HEK293 (cell line): Measurements from ENCODE around the gene FAM229B.

Experiments
- CTCF ChIA-PET: fragments of 350-600 bp; formaldehyde crosslinking; extraction: SDS; loops from one replicate; lab custom pipeline; 2021; ENCODE audit warnings: antibody characterized with exemption; lab: Yijun Ruan, JAX
- POLR2A ChIA-PET: fragments of 300-600 bp; formaldehyde crosslinking; extraction: SDS; loops from one replicate; lab custom pipeline; 2020; ENCODE audit warnings: antibody characterized with exemption, inconsistent platforms; lab: Yijun Ruan, JAX
- H3K27ac ChIP-seq: fragments of 200-500 bp; sonication (Bioruptor generic); 2 replicates; pipeline ENCODE4 v1.5.1; 2014; ENCODE audit warnings: low read depth, low read length, control low read depth, inconsistent platforms; ENCODE audit errors: extremely low read depth
- H3K36me3 ChIP-seq, 2 experiments: fragments of 200-500 bp in 1 of 2; sonication (Bioruptor generic) in 1 of 2; 1 replicate in 1 of 2; 2 replicates in 1 of 2; pipeline ENCODE4 v1.5.1; 2014 to 2017; ENCODE audit warnings: inconsistent platforms in 2 of 2, low read length in 2 of 2; ENCODE audit not compliant: control insufficient read depth in 2 of 2, insufficient read depth in 1 of 2
- H3K4me1 ChIP-seq: fragments of 200-500 bp; sonication (Bioruptor generic); 2 replicates; pipeline ENCODE4 v1.5.1; 2014; ENCODE audit warnings: mild to moderate bottlenecking, low read length, inconsistent platforms; ENCODE audit not compliant: control insufficient read depth, insufficient read depth
- H3K4me3 ChIP-seq: 2 replicates; pipeline ENCODE4 v1.5.1; 2011; ENCODE audit warnings: low read depth, mild to moderate bottlenecking, control low read depth, low read length, moderate library complexity
- H3K9me3 ChIP-seq: fragments of 200-500 bp; sonication (Bioruptor generic); 2 replicates; pipeline ENCODE4 v1.5.1; 2014; ENCODE audit warnings: low read depth, low read length, inconsistent platforms; ENCODE audit not compliant: control insufficient read depth, insufficient read depth
- HOXD13 ChIP-seq: sonication (generic); formaldehyde crosslinking; IDR thresholded peaks from 2 replicates; pipeline ENCODE4 v1.8.0; 2022; ENCODE audit warnings: missing genetic modification reagents, borderline replicate concordance
- KLF8 ChIP-seq: fragments of 450-650 bp; formaldehyde crosslinking; IDR thresholded peaks from 2 replicates; pipeline ENCODE4 v1.5.1; 2016; ENCODE audit warnings: missing biosample characterization, missing genetic modification characterization
- PRDM2 ChIP-seq: fragments of 450-650 bp; formaldehyde crosslinking; IDR thresholded peaks from 2 replicates; pipeline ENCODE4 v1.5.1; 2016; ENCODE audit warnings: missing biosample characterization, missing genetic modification characterization, borderline replicate concordance
- RBAK ChIP-seq: fragments of 450-650 bp; formaldehyde crosslinking; IDR thresholded peaks from 2 replicates; pipeline ENCODE4 v1.5.1; 2016; ENCODE audit warnings: missing biosample characterization, missing genetic modification characterization
- SCRT1 ChIP-seq: fragments of 450-650 bp; formaldehyde crosslinking; IDR thresholded peaks from 2 replicates; pipeline ENCODE4 v1.5.1; 2016; ENCODE audit warnings: missing biosample characterization, missing genetic modification characterization, borderline replicate concordance
- ZBTB6 ChIP-seq: fragments of 450-650 bp; formaldehyde crosslinking; IDR thresholded peaks from 2 replicates; pipeline ENCODE4 v1.5.1; 2017; ENCODE audit warnings: missing biosample characterization, missing genetic modification characterization
- ZNF174 ChIP-seq: fragments of 450-650 bp; formaldehyde crosslinking; IDR thresholded peaks from 2 replicates; pipeline ENCODE4 v1.5.0; 2017; ENCODE audit warnings: missing biosample characterization, mild to moderate bottlenecking, missing genetic modification characterization
- ZNF184 ChIP-seq: fragments of 450-650 bp; IDR thresholded peaks from 2 replicates; pipeline ENCODE4 v1.5.1; 2018; ENCODE audit warnings: missing biosample characterization, mild to moderate bottlenecking, missing genetic modification characterization
- ZNF280C ChIP-seq: fragments of 450-650 bp; formaldehyde crosslinking; IDR thresholded peaks from 2 replicates; pipeline ENCODE4 v1.5.1; 2016; ENCODE audit warnings: missing biosample characterization, missing genetic modification characterization
- ZNF311 ChIP-seq: fragments of 450-650 bp; formaldehyde crosslinking; IDR thresholded peaks from 2 replicates; pipeline ENCODE4 v1.5.1; 2017; ENCODE audit warnings: missing biosample characterization, missing genetic modification characterization, borderline replicate concordance
- ZNF362 ChIP-seq: fragments of 450-650 bp; formaldehyde crosslinking; IDR thresholded peaks from 2 replicates; pipeline ENCODE4 v1.5.1; 2016; ENCODE audit warnings: missing biosample characterization, missing genetic modification characterization
- ZNF398 ChIP-seq: fragments of 450-650 bp; formaldehyde crosslinking; IDR thresholded peaks from 2 replicates; pipeline ENCODE4 v1.5.1; 2017; ENCODE audit warnings: missing biosample characterization, missing genetic modification characterization
- ZNF404 ChIP-seq: fragments of 450-650 bp; formaldehyde crosslinking; IDR thresholded peaks from 2 replicates; pipeline ENCODE4 v1.5.1; 2017; ENCODE audit warnings: missing biosample characterization, missing genetic modification characterization
- ZNF514 ChIP-seq: fragments of 450-650 bp; formaldehyde crosslinking; IDR thresholded peaks from 2 replicates; pipeline ENCODE4 v1.5.1; 2016; ENCODE audit warnings: missing biosample characterization, missing genetic modification characterization
- ZNF658 ChIP-seq: fragments of 450-650 bp; formaldehyde crosslinking; IDR thresholded peaks from 2 replicates; pipeline ENCODE4; 2016; ENCODE audit warnings: missing biosample characterization, missing genetic modification characterization
- ZNF692 ChIP-seq: fragments of 450-650 bp; formaldehyde crosslinking; IDR thresholded peaks from 2 replicates; pipeline ENCODE4 v1.5.1; 2016; ENCODE audit warnings: missing biosample characterization, missing genetic modification characterization
- ZNF785 ChIP-seq: fragments of 450-650 bp; formaldehyde crosslinking; IDR thresholded peaks from 2 replicates; pipeline ENCODE4 v1.5.1; 2016; ENCODE audit warnings: missing biosample characterization, missing genetic modification characterization
- ZNF792 ChIP-seq: fragments of 450-650 bp; formaldehyde crosslinking; IDR thresholded peaks from 2 replicates; pipeline ENCODE4 v1.5.1; 2016; ENCODE audit warnings: missing biosample characterization, missing genetic modification characterization

FAM229B gene

GRCh38 chr6:112113918-112114317, 26.5 kb downstream of the FAM229B start:
- POLR2A ChIA-PET: no interaction called here
- Histone ChIP-seq H3K9me3 (no peaks in the 10 kb centered on the region), H3K27ac (no peak overlapping the region), H3K4me3 (no peak overlapping the region), H3K4me1 (no peaks in the 10 kb centered on the region), H3K36me3 (peaks cover 0 to 2% of the 10 kb centered on the region in 2 experiments; a peak in 2 of 3 replicates)
- CTCF ChIA-PET: interaction anchor here (0.9 kb wide), 1 partner anchor 66 kb away, joined by 3 read pairs; no protein-coding TSS in a partner anchor
- TF ChIP-seq ZNF785 (no peak), ZBTB6 (tag by site-specific recombination) (no peak), ZNF184 (tag by site-specific recombination) (no peak), PRDM2 (tag by site-specific recombination) (no peak), ZNF398 (tag by site-specific recombination) (no peak), ZNF404 (no peak), ZNF174 (tag by site-specific recombination) (no peak), ZNF658 (tag by site-specific recombination) (no peak), SCRT1 (tag by site-specific recombination) (no peak), RBAK (tag by site-specific recombination) (no peak), ZNF362 (tag by site-specific recombination) (no peak), ZNF280C (tag by site-specific recombination) (no peak), ZNF692 (no peak), ZNF311 (tag by site-specific recombination) (no peak), ZNF792 (tag by site-specific recombination) (no peak), ZNF514 (tag by site-specific recombination) (no peak), HOXD13 (CRISPR knock-in tag) (no peak), KLF8 (no peak)
